Neural cell (in vitro differentiated cells): ENCODE results near the gene CAPN2. TPM values are rescaled to one million over a fixed set of nuclear protein-coding genes. Genes with fewer than 3 reads are reported as not detected.

Source experiments
- H2AFZ ChIP-seq: fragments of 200-600, 300-800 bp; sonication (generic), shearing (Covaris generic); 2 replicates; pipeline ENCODE4 v1.6.0; 2014; ENCODE audit warnings: low read depth, mild to moderate bottlenecking, antibody characterized with exemption, low read length, moderate library complexity
- H3F3A ChIP-seq: fragments of 200-600 bp; shearing (Covaris generic); 2 replicates; pipeline ENCODE4 v1.6.1; 2016; ENCODE audit warnings: mild to moderate bottlenecking, moderate library complexity, mixed read lengths, antibody characterized with exemption, low read length; ENCODE audit not compliant: insufficient read depth, poor library complexity, severe bottlenecking
- H3K27ac ChIP-seq: fragments of 200-600, 300-800 bp; sonication (generic), shearing (Covaris generic); 2 replicates; pipeline ENCODE4 v1.5.1; 2014; ENCODE audit warnings: mild to moderate bottlenecking, low read length, moderate library complexity
- H3K27me3 ChIP-seq: fragments of 300-800, 200-600 bp; sonication (generic), shearing (Covaris generic); 2 replicates; pipeline ENCODE4 v1.6.0; 2014; ENCODE audit warnings: mild to moderate bottlenecking, low read depth, low read length, moderate library complexity; ENCODE audit not compliant: insufficient read depth
- H3K36me3 ChIP-seq: fragments of 300-800, 200-600 bp; sonication (generic), shearing (Covaris generic); 2 replicates; pipeline ENCODE4 v1.5.1; 2014; ENCODE audit warnings: mild to moderate bottlenecking, antibody characterized with exemption, low read length, moderate library complexity; ENCODE audit not compliant: insufficient read depth
- H3K4me2 ChIP-seq: fragments of 300-800, 200-600 bp; sonication (generic), shearing (Covaris generic); 2 replicates; pipeline ENCODE4 v1.6.0; 2014; ENCODE audit warnings: mild to moderate bottlenecking, low read length
- H3K4me3 ChIP-seq: fragments of 300-800, 200-600 bp; sonication (generic), shearing (Covaris generic); 2 replicates; pipeline ENCODE4 v1.5.1; 2014; ENCODE audit warnings: mild to moderate bottlenecking, low read length, moderate library complexity
- H3K79me2 ChIP-seq: fragments of 200-600 bp; shearing (Covaris generic); replicated peaks from 2 replicates; pipeline ENCODE4 v1.6.0; 2014; ENCODE audit warnings: mild to moderate bottlenecking, low read length, moderate library complexity; ENCODE audit not compliant: insufficient read depth
- H3K9ac ChIP-seq: fragments of 300-800, 200-600 bp; sonication (generic), shearing (Covaris generic); 2 replicates; pipeline ENCODE4 v1.6.1; 2016; ENCODE audit warnings: mild to moderate bottlenecking, low read length, mixed read lengths
- H3K9me2 ChIP-seq: fragments of 200-600 bp; shearing (Covaris generic); 2 replicates; pipeline ENCODE4 v1.6.1; 2016; ENCODE audit warnings: mild to moderate bottlenecking, low read length, mixed read lengths; ENCODE audit not compliant: insufficient read depth
- H3K9me3 ChIP-seq: fragments of 200-600, 300-800 bp; sonication (generic), shearing (Covaris generic); 2 replicates; pipeline ENCODE4 v1.6.1; 2016; ENCODE audit warnings: mild to moderate bottlenecking, mixed run types, low read length, moderate library complexity, mixed read lengths
- H4K20me1 ChIP-seq: fragments of 200-600 bp; shearing (Covaris generic); 2 replicates; pipeline ENCODE4 v1.6.1; 2016; ENCODE audit warnings: mild to moderate bottlenecking, mixed run types; ENCODE audit not compliant: insufficient read depth
- CTCF ChIP-seq: fragments of 450-650 bp; IDR thresholded peaks from 2 replicates; pipeline ENCODE4 v1.5.1; 2014; ENCODE audit warnings: antibody characterized with exemption, mild to moderate bottlenecking, moderate library complexity; ENCODE audit not compliant: poor library complexity, severe bottlenecking
- EP300 ChIP-seq: fragments of 450-650 bp; conservative IDR thresholded peaks from 2 replicates; pipeline ENCODE4 v1.6.1; 2014; ENCODE audit warnings: antibody characterized with exemption, mild to moderate bottlenecking, moderate library complexity; ENCODE audit not compliant: poor library complexity, severe bottlenecking
- EZH2 ChIP-seq: fragments of 200-600, 300-800 bp; shearing (Covaris generic), sonication (generic); IDR thresholded peaks from 2 replicates; pipeline ENCODE4 v1.6.1; 2014; ENCODE audit warnings: antibody characterized with exemption, low read length, borderline replicate concordance, mild to moderate bottlenecking; ENCODE audit not compliant: insufficient read depth, poor library complexity, severe bottlenecking
- MXI1 ChIP-seq: fragments of 450-650 bp; conservative IDR thresholded peaks from 2 replicates; pipeline ENCODE4 v1.6.1; 2014; ENCODE audit warnings: antibody characterized with exemption, mild to moderate bottlenecking; ENCODE audit not compliant: poor library complexity, severe bottlenecking
- POLR2AphosphoS5 ChIP-seq: IDR thresholded peaks from 2 replicates; pipeline ENCODE4 v1.6.1; 2012
- RAD21 ChIP-seq: fragments of 450-650 bp; conservative IDR thresholded peaks from 2 replicates; pipeline ENCODE4 v1.6.1; 2014; ENCODE audit warnings: antibody characterized with exemption, mild to moderate bottlenecking, moderate library complexity
- REST ChIP-seq: IDR thresholded peaks from 2 replicates; pipeline ENCODE4 v1.6.1; 2012; ENCODE audit warnings: borderline replicate concordance
- SMC3 ChIP-seq: fragments of 450-650 bp; conservative IDR thresholded peaks from 2 replicates; pipeline ENCODE4 v1.6.1; 2014; ENCODE audit warnings: antibody characterized with exemption, mild to moderate bottlenecking, moderate library complexity; ENCODE audit not compliant: poor library complexity
- TAF1 ChIP-seq: IDR thresholded peaks from 2 replicates; pipeline ENCODE4 v1.6.1; 2012; ENCODE audit warnings: low read depth
- polyA plus RNA-seq: library from polyadenylated mRNA; depleted of rRNA; stranded (reverse); fragments of >200 nt; gene quantifications from 2 replicates; pipeline ENCODE4 v1.2.3, GENCODE V29; 2014

Gene CAPN2
- polyA plus RNA-seq, 1 donor from 2014 or later, result 58.8 TPM

GRCh38 chr1:223810586-223810985 lies 98.2 kb downstream of the CAPN2 start:
- Histone ChIP-seq H3K4me2 (no peak overlapping the region), H3K27ac (no peak overlapping the region), H2AFZ (no peak overlapping the region), H4K20me1 (no peaks in the 10 kb centered on the region), H3K27me3 (no peaks in the 10 kb centered on the region), H3K9me3 (no peaks in the 10 kb centered on the region), H3K9me2 (no peaks in the 10 kb centered on the region), H3F3A (no peaks in the 10 kb centered on the region), H3K79me2 (no peaks in the 10 kb centered on the region), H3K4me3 (no peak overlapping the region), H3K36me3 (peaks cover 9% of the 10 kb centered on the region), H3K9ac (no peak overlapping the region)
- TF ChIP-seq SMC3 (no peak), CTCF (no peak), TAF1 (no peak), REST (no peak), RAD21 (no peak), POLR2AphosphoS5 (no peak), MXI1 (no peak), EZH2 (no peak), EP300 (no peak)

- no peak overlapping the region for H3K4me2 ChIP-seq
- H3K9me3 ChIP-seq, result no peaks in the 10 kb centered on the region
- H4K20me1 ChIP-seq, result no peaks in the 10 kb centered on the region
- peaks cover 7% of the 10 kb centered on the region for H3K36me3 ChIP-seq
- TF ChIP-seq RAD21 (peak; percentile 90), REST (no peak), POLR2AphosphoS5 (no peak), TAF1 (no peak), CTCF (peak; percentile 84), EP300 (no peak), SMC3 (peak; percentile 90), EZH2 (no peak), MXI1 (no peak)
- H3F3A ChIP-seq, result no peaks in the 10 kb centered on the region
- no peak overlapping the region for H3K27ac ChIP-seq
- no peak overlapping the region for H3K4me3 ChIP-seq
- H3K9ac ChIP-seq, result no peak overlapping the region
- no peaks in the 10 kb centered on the region for H3K9me2 ChIP-seq
- H3K27me3 ChIP-seq, result no peaks in the 10 kb centered on the region
- no peak overlapping the region for H2AFZ ChIP-seq
- no peaks in the 10 kb centered on the region for H3K79me2 ChIP-seq
These were observed 99.3 kb downstream of the CAPN2 start for GRCh38 chr1:223811634-223812101.
